Panc1 (cell line): Measurements from ENCODE around the gene SNRNP27. TPM values are rescaled to one million over a fixed set of nuclear protein-coding genes. Genes with fewer than 3 reads are reported as not detected.
A peak's percentile ranks its signal among the peaks of the same experiment; 100 is the strongest.

Source experiments
- ATAC-seq: fragments of 200-7000 bp; cut with Tn5 transposase; 2 replicates; pipeline ENCODE4 v1.9.1; 2020; ENCODE audit warnings: mild to moderate bottlenecking, moderate library complexity
- Bru-seq: library from RNA; stranded (reverse); fragments of 400-500 nt; gene quantifications from one replicate; lab custom pipeline; 2021; lab: Mats Ljungman, UMichigan
- BruChase-seq, 2 experiments: library from RNA; stranded (reverse); fragments of 400-500 nt; gene quantifications; one replicate each; lab custom pipeline; 2021; lab: Mats Ljungman, UMichigan
- BruUV-seq: library from RNA; stranded (reverse); fragments of 400-500 nt; replicated peaks from 2 replicates; lab custom pipeline; 2021; lab: Mats Ljungman, UMichigan
- CTCF ChIA-PET: fragments of 300-600 bp; sonication (Branson Sonifier 250); formaldehyde crosslinking; loops from one replicate; lab custom pipeline; 2022; ENCODE audit warnings: antibody characterized with exemption; lab: Charles Lee
- POLR2A ChIA-PET: fragments of 300-600 bp; sonication (Branson Sonifier 250); formaldehyde crosslinking; loops from one replicate; lab custom pipeline; 2022; ENCODE audit warnings: antibody characterized with exemption; lab: Charles Lee
- DNase-seq: peaks from one replicate; pipeline ENCODE4 v3.0.0-alpha.2; 2010; ENCODE audit warnings: low read depth, low spot score
- H3K27ac ChIP-seq: 2 replicates; pipeline ENCODE4 v1.5.1; 2011; ENCODE audit warnings: mild to moderate bottlenecking, low read length, inconsistent platforms
- H3K27me3 ChIP-seq: fragments of 200-500 bp; sonication (Bioruptor generic); 2 replicates; pipeline ENCODE4 v1.6.0; 2014; ENCODE audit warnings: low read length, inconsistent platforms; ENCODE audit not compliant: control insufficient read depth, insufficient read depth
- H3K36me3 ChIP-seq: fragments of 200-500 bp; sonication (Bioruptor generic); 2 replicates; pipeline ENCODE4 v1.5.1; 2014; ENCODE audit warnings: inconsistent platforms, mild to moderate bottlenecking, low read length, moderate library complexity; ENCODE audit not compliant: control insufficient read depth, insufficient read depth
- H3K4me1 ChIP-seq: 2 replicates; pipeline ENCODE4 v1.5.1; 2011; ENCODE audit warnings: inconsistent platforms, mild to moderate bottlenecking, low read length, moderate library complexity; ENCODE audit not compliant: control insufficient read depth, insufficient read depth
- H3K4me3 ChIP-seq, 2 experiments: 2 replicates each; pipeline ENCODE4 v1.5.1; 2011 to 2012; ENCODE audit warnings: low read depth in 2 of 2, low read length in 2 of 2, mild to moderate bottlenecking in 2 of 2, inconsistent platforms in 1 of 2, moderate library complexity in 1 of 2
- H3K9me3 ChIP-seq: fragments of 200-500 bp; sonication (Bioruptor generic); 2 replicates; pipeline ENCODE4 v1.5.1; 2014; ENCODE audit warnings: low read depth, mild to moderate bottlenecking, inconsistent platforms, low read length, moderate library complexity; ENCODE audit not compliant: control insufficient read depth, insufficient read depth
- POLR2AphosphoS5 ChIP-seq: IDR thresholded peaks from 2 replicates; pipeline ENCODE4 v1.6.1; 2012; ENCODE audit warnings: mild to moderate bottlenecking, low read depth, low read length, moderate library complexity
- SIN3A ChIP-seq: IDR thresholded peaks from 2 replicates; pipeline ENCODE4 v1.6.1; 2012; ENCODE audit warnings: low read depth, mild to moderate bottlenecking, low read length, moderate library complexity, borderline replicate concordance; ENCODE audit not compliant: insufficient read depth
- TCF7L2 ChIP-seq: IDR thresholded peaks from 2 replicates; pipeline ENCODE4 v1.6.1; 2011; ENCODE audit warnings: mild to moderate bottlenecking, low read depth, low read length, inconsistent platforms
- in situ Hi-C: cut with HindIII; loops from 2 replicates; pipeline ENCODE4 v1.10.0; 2016; ENCODE audit warnings: low sequenced_read_pairs, low pct_unique_long_range_greater_than_20kb
- intact Hi-C: fragments of 100-400 bp; cut with micrococcal nuclease; formaldehyde crosslinking; loops from one replicate; pipeline ENCODE4 v1.10.0; 2022; ENCODE audit not compliant: unreplicated experiment
- long read RNA-seq: library from polyadenylated mRNA; unstranded; transcript quantifications from one replicate; pipeline ENCODE4 v2.0.0, GENCODE V29; 2021; ENCODE audit not compliant: unreplicated experiment
- polyA plus RNA-seq: library from polyadenylated mRNA; unstranded; fragments of >200 nt; gene quantifications from one replicate; pipeline ENCODE4 v1.2.1, GENCODE V29; 2012; ENCODE audit warnings: missing spikeins; ENCODE audit not compliant: insufficient read length
- total RNA-seq: library from RNA; stranded (reverse); gene quantifications from one replicate; pipeline ENCODE4 v1.2.1, GENCODE V29; 2021; ENCODE audit not compliant: unreplicated experiment
- TF ChIP-seq, protein P1 (sequence below): fragments of 450-650 bp; IDR thresholded peaks from 2 replicates; pipeline ENCODE4 v1.5.1; 2017; ENCODE audit warnings: mild to moderate bottlenecking
- TF ChIP-seq, protein P2 (sequence below), 2 experiments: IDR thresholded peaks; 2 replicates each; pipeline ENCODE4 v1.6.1; 2011 to 2012; ENCODE audit warnings: low read depth in 2 of 2, control low read depth in 1 of 2, low read length in 1 of 2, mild to moderate bottlenecking in 1 of 2, moderate library complexity in 1 of 2; ENCODE audit not compliant: insufficient read depth in 1 of 2

SNRNP27 gene, protein sequence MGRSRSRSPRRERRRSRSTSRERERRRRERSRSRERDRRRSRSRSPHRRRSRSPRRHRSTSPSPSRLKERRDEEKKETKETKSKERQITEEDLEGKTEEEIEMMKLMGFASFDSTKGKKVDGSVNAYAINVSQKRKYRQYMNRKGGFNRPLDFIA
- 39.7 TPM for total RNA-seq
- polyA plus RNA-seq: 26.5 TPM
- Bru-seq, nascent RNA: percentile 83 among the genes with signal in this experiment
- percentile 80 among the genes with signal in this experiment for BruChase-seq, experiment 1, labeled RNA remaining after a 2-hour chase
- percentile 84 among the genes with signal in this experiment for BruChase-seq, experiment 2, labeled RNA remaining after a 6-hour chase
- long read RNA-seq, transcript SNRNP27-201 (6 exons, 1,802 nt): major isoform, 41 of 46 reads
- long read RNA-seq, partial matches to known transcripts: 3 of 46 reads
- long read RNA-seq, other reads (novel, unspliced or antisense): 0 of 46 reads

DNA sequence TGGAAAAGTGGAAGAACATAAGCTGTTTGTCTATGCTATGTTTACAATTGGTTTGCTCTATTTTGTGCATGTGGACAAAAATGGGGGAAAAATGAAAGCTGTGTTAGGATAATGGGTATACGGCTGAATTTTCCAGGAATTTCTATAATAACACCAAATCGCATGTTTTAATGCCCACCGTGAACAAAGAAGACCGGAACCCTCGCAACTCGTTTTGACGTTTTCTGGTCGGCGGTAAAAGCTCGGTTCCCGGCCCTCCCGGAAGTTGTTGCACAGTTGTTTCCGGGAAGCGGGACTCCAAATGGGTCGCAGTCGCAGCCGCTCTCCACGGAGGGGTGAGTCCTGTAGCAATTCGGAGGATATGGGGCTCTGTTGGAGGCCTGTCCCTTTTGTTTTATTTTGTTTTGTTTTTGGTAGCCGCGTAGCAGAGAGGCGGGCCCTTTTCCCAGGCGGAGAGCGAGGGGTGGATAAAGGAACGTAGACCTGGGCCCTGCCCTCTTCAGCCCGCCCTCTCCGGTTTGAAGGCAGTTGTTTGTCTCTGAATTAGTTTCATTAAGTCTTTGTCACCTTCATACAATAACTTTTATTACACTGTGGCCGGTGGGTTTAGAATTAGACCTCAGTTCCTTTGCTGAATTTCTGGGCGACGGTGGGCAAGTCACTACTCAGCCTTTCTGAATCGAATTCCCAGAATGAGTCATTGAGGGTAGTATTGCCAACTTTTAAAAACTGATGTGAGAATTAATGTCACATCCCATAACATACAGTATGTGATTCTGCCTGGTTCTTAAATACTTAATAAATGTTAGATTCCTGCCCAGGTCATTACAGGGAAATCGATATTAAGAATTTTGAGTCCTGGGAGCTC, at the start of gene SNRNP27:
Gene SNRNP27 (plus strand): TSS at position 273 of the 868 bp plus-strand sequence. CDS start 29 bp downstream, at position 302.
- Histone ChIP-seq H3K27me3 (no peaks in the 10 kb centered on the region), H3K27ac (peak within 1 kb of the TSS; percentile 93), H3K9me3 (no peaks in the 10 kb centered on the region), H3K36me3 (peaks cover 15% of the 10 kb centered on the region), H3K4me3 (peak within 1 kb of the TSS; percentile 85 to 88), H3K4me1 (peaks cover 10% of the 10 kb centered on the region; the same call in 1 of the 2 replicates)
- in situ Hi-C loops: no loop called here
- peak; percentile 95 for ATAC-seq
- DNase-seq: peak; percentile 61
- CTCF ChIA-PET: interaction anchor here (0.6 to 1.0 kb wide), 2 partner anchors 12 to 169 kb away, joined by 3 to 5 read pairs; no protein-coding TSS in a partner anchor
- POLR2A ChIA-PET: interaction anchor here (0.6 to 1.5 kb wide), 4 partner anchors 13 to 228 kb away, joined by 3 to 4 read pairs (median 3); partner anchors contain the start of gene MXD1
- TF ChIP-seq POLR2AphosphoS5: peak; percentile 86
- no peak for TF ChIP-seq TCF7L2
- TF ChIP-seq, protein P1, sequence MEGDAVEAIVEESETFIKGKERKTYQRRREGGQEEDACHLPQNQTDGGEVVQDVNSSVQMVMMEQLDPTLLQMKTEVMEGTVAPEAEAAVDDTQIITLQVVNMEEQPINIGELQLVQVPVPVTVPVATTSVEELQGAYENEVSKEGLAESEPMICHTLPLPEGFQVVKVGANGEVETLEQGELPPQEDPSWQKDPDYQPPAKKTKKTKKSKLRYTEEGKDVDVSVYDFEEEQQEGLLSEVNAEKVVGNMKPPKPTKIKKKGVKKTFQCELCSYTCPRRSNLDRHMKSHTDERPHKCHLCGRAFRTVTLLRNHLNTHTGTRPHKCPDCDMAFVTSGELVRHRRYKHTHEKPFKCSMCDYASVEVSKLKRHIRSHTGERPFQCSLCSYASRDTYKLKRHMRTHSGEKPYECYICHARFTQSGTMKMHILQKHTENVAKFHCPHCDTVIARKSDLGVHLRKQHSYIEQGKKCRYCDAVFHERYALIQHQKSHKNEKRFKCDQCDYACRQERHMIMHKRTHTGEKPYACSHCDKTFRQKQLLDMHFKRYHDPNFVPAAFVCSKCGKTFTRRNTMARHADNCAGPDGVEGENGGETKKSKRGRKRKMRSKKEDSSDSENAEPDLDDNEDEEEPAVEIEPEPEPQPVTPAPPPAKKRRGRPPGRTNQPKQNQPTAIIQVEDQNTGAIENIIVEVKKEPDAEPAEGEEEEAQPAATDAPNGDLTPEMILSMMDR: no peak
- TF ChIP-seq SIN3A: peak; percentile 68; the same call in 1 of the 2 replicates
- TF ChIP-seq, protein P2, sequence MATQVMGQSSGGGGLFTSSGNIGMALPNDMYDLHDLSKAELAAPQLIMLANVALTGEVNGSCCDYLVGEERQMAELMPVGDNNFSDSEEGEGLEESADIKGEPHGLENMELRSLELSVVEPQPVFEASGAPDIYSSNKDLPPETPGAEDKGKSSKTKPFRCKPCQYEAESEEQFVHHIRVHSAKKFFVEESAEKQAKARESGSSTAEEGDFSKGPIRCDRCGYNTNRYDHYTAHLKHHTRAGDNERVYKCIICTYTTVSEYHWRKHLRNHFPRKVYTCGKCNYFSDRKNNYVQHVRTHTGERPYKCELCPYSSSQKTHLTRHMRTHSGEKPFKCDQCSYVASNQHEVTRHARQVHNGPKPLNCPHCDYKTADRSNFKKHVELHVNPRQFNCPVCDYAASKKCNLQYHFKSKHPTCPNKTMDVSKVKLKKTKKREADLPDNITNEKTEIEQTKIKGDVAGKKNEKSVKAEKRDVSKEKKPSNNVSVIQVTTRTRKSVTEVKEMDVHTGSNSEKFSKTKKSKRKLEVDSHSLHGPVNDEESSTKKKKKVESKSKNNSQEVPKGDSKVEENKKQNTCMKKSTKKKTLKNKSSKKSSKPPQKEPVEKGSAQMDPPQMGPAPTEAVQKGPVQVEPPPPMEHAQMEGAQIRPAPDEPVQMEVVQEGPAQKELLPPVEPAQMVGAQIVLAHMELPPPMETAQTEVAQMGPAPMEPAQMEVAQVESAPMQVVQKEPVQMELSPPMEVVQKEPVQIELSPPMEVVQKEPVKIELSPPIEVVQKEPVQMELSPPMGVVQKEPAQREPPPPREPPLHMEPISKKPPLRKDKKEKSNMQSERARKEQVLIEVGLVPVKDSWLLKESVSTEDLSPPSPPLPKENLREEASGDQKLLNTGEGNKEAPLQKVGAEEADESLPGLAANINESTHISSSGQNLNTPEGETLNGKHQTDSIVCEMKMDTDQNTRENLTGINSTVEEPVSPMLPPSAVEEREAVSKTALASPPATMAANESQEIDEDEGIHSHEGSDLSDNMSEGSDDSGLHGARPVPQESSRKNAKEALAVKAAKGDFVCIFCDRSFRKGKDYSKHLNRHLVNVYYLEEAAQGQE (IDR thresholded peaks at IDR 0.05; ENCODE audit: insufficient read depth in 1 of 2, low read depth in 2 of 2, low read length in 1 of 2): peak in 1 of 2 experiments; percentile 58; a peak in 1 of 4 replicates
- BruUV-seq: TSS peak; percentile 84
- intact Hi-C loops: loop anchor here (10.0 kb wide), 1 partner anchor 169 kb away; no protein-coding TSS in a partner anchor

DNA sequence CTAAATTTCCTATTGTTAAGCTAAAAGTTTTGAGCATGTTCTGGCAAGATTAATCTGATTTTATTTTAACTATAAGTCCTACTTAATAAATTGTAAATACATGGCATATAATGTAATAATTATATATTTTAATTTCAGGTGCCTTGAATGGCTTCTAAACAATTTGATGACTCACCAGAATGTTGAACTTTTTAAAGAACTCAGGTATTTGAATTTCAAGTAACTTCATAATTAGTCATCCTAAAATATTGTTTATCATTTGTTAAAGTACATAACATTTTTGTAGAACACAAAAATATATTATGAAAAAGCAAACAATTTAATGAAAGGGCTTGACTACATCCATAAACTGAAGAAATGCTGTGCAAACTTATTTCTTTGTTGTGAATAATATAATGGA, 49.8 kb upstream of the SNRNP27 start:
- in situ Hi-C loops: no loop called here
- Histone ChIP-seq H3K36me3 (no peaks in the 10 kb centered on the region; the same call in 1 of the 2 replicates), H3K27me3 (no peaks in the 10 kb centered on the region), H3K27ac (no peak overlapping the region), H3K4me3 (no peak overlapping the region), H3K4me1 (no peaks in the 10 kb centered on the region), H3K9me3 (no peaks in the 10 kb centered on the region)
- POLR2A ChIA-PET: no interaction called here
- intact Hi-C loops: no loop called here
- CTCF ChIA-PET: no interaction called here
- TF ChIP-seq, protein P2 (IDR thresholded peaks at IDR 0.05; ENCODE audit: insufficient read depth in 1 of 2, low read depth in 2 of 2, low read length in 1 of 2): no peak
- DNase-seq (no peak), ATAC-seq (no peak)
- no TSS peak for BruUV-seq
